NCI-H146 (cell line): ENCODE measurements around the gene CCDC91.
A peak's percentile ranks its signal among the peaks of the same experiment; 100 is the strongest.

Experiments used
- DNase-seq: peaks from one replicate; lab custom pipeline; 2025; lab: John Stamatoyannopoulos, UW

Gene CCDC91

GRCh38 chr12:28190321-28191050 is at the start of gene CCDC91:
Gene CCDC91 (plus strand): TSS chr12:28190456. CDS start chr12:28257216, 66,760 bp downstream.
- DNase-seq, result peak; percentile 75

GRCh38 chr12:28144059-28144458 is 46.2 kb upstream of the CCDC91 start:
- no peak for DNase-seq

- DNase-seq, result no peak
These were observed 45.7 kb upstream of the CCDC91 start for GRCh38 chr12:28144532-28144931.

- DNase-seq, result no peak
These were observed 45.0 kb upstream of the CCDC91 start for GRCh38 chr12:28145216-28145615.

- no peak for DNase-seq
These were observed 41.0 kb upstream of the CCDC91 start for GRCh38 chr12:28149279-28149678.

- no peak for DNase-seq
These were observed 33.9 kb upstream of the CCDC91 start for GRCh38 chr12:28156362-28156761.

- no peak for DNase-seq
These were observed 33.5 kb upstream of the CCDC91 start for GRCh38 chr12:28156804-28157203.

- no peak for DNase-seq
These were observed 31.9 kb upstream of the CCDC91 start for GRCh38 chr12:28158353-28158752.

- DNase-seq, result no peak
These were observed 30.6 kb upstream of the CCDC91 start for GRCh38 chr12:28159688-28160087.

- no peak for DNase-seq
These were observed 28.6 kb upstream of the CCDC91 start for GRCh38 chr12:28161697-28162096.

GRCh38 chr12:28162697-28163096 is 27.6 kb upstream of the CCDC91 start:
- no peak for DNase-seq

GRCh38 chr12:28164644-28165275 is 25.5 kb upstream of the CCDC91 start:
- DNase-seq, result no peak

GRCh38 chr12:28167981-28168485 is 22.2 kb upstream of the CCDC91 start:
- DNase-seq, result no peak

GRCh38 chr12:28171356-28172060 is 18.7 kb upstream of the CCDC91 start:
- no peak for DNase-seq

GRCh38 chr12:28172434-28173030 is 17.7 kb upstream of the CCDC91 start:
- DNase-seq, result no peak

- no peak for DNase-seq
These were observed 16.8 kb upstream of the CCDC91 start for GRCh38 chr12:28173440-28173839.

- no peak for DNase-seq
These were observed 15.1 kb upstream of the CCDC91 start for GRCh38 chr12:28175098-28175589.

- DNase-seq, result no peak
These were observed 14.0 kb upstream of the CCDC91 start for GRCh38 chr12:28176295-28176694.

- DNase-seq, result no peak
These were observed 12.8 kb upstream of the CCDC91 start for GRCh38 chr12:28177461-28177860.

- DNase-seq, result no peak
These were observed 12.4 kb upstream of the CCDC91 start for GRCh38 chr12:28177905-28178304.

- DNase-seq, result no peak
These were observed 11.5 kb upstream of the CCDC91 start for GRCh38 chr12:28178775-28179174.

- DNase-seq, result no peak
These were observed 9.5 kb upstream of the CCDC91 start for GRCh38 chr12:28180786-28181185.
